GM21367 (cell line): Measurements from ENCODE around the gene CYSRT1.
"Not testable (repeated sequence)": the region's sequence is repeated elsewhere in the genome, so short reads cannot be mapped to it uniquely, and the experiment has no call there.

Experiments used
- ATAC-seq: cut with Tn5 transposase; IDR thresholded peaks from one replicate; pipeline ENCODE4 v1.9.1; 2021; ENCODE audit not compliant: unreplicated experiment

The CYSRT1 gene

DNA sequence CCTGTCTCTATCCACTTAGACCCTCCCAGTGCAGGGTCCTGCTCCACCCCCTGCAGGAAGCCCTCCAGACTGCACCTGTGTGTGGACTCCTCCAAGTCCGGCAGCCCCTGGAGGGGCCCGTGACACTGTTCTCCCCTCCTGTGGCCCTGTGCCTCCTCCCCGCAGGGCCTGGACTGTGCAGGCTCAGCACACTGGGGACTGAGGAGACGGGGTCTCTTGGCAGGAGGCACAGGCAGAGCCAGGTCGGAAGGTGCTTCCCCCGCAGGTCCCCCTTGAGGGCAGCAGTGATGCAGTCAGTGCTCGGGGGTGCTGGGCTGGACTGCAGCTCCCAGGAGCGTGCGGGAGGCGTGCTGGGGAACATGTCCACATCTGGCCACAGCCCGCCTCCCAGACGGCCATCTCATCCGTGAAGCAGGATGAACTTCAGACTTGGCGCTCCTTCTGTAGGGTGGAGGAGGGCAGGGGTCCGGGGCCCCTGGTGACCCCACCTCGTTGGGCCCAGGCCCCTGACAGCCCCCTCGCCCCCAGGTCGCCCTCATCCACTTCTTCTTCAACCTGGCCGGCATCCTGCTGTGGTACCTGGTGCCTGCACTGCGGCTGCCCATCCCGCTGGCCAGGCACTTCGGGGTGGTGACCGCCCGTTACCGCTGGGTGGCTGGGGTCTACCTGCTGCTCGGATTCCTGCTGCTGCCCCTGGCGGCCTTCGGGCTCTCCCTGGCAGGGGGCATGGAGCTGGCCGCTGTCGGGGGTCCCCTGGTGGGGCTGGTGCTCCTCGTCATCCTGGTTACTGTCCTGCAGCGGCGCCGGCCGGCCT lies 10.7 kb downstream of the CYSRT1 start:
- no peak for ATAC-seq

DNA sequence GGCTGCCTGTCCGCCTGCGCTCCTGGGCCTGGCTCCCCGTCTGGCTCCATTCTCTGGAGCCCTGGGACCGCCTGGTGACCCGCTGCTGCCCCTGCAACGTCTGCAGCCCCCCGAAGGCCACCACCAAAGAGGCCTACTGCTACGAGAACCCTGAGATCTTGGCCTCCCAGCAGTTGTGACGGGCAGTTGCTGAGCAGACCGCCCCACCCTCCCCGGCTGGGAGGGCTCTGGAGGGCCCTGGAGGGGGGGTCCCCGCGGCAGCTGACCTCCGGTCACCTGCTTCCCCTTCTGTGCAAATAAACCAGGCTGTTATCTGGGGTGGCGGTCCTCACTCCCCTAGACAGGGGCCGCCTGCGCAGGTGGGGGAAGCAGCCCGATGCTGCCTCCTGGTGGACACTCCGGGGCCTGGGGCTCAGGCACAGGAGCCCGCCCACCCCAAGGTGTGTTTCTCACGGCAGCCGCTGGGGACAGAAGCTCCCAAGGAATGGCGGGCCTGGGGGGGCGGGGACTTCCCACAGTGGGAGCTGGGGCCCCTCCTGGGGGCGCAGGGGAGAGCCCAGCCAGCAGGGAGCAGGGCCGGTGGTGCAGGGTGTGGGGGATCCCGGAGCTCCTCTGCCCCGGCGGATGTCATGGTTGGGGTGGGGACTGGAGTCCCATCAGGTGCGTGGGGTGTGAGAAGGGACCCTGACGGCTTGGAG lies 11.4 kb downstream of the CYSRT1 start:
- ATAC-seq, result no peak

DNA sequence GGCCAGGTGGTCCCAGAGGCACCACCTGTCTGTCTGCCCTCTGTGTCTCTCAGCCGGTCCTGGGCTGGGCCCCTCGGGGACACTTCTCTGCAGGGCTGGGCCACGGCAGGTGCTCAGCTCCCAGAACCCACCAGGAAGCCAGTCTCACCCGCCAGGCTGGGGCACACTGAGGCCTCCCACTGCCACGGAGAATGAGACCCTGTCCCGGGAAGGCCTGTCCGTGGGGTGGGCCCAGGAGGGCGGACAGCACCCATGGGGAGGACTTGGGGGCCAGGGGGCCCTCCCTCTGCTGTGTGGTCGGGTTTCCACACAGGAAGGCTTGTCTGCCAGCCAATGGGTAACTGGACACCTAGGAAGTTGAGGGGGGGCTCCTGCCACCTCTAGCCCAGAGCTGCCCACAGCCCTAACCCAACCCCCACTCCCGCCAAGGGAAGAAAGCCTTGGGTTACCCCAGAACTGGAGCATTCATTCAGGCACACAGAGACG lies 12.0 kb downstream of the CYSRT1 start:
- no peak for ATAC-seq

- no peak for ATAC-seq
Measured at GRCh38 chr9:137237759-137238726, 13.1 kb downstream of the CYSRT1 start.

DNA sequence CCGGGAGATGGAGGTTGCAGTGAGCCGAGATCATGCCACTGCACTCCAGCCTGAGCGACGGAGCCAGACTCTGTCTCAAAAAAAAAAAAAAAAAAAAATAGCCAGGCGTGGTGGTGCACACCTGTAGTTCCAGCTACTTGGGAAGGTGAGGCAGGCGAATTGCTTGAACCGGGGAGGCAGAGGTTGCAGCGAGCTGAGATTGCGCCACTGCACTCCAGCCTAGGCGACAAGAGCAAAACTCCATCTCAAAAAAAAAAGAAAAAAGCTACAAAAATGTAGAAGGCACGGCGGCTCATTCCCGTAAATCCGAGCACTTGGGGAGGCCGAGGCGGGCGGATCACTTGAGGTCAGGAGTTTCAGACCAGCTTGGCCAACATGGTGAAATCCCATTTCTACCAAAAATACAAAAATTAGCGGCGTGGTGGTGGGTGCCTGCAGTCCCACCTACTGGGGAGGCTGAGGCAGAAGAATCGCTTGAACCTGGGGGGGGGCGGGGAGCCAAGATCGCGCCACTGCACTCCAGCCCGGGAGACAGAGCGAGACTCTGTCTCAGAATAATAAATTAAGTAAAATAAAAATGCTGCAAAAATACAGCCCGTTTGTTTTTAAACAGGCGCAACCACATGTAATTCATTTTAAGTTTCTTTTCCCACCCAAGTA lies 14.7 kb downstream of the CYSRT1 start:
- not testable (repeated sequence) for ATAC-seq

- ATAC-seq, result peak; percentile 16
Measured at GRCh38 chr9:137240318-137240840, 15.4 kb downstream of the CYSRT1 start.

GRCh38 chr9:137240841-137241489 lies 16.0 kb downstream of the CYSRT1 start, which contains the start of gene TUBB4B:
Gene TUBB4B (plus strand): TSS chr9:137241287. CDS start chr9:137241361, 74 bp downstream.
- ATAC-seq, result peak; percentile 64

- peak; percentile 1 for ATAC-seq
Measured at GRCh38 chr9:137241490-137242268, 16.7 kb downstream of the CYSRT1 start.

DNA sequence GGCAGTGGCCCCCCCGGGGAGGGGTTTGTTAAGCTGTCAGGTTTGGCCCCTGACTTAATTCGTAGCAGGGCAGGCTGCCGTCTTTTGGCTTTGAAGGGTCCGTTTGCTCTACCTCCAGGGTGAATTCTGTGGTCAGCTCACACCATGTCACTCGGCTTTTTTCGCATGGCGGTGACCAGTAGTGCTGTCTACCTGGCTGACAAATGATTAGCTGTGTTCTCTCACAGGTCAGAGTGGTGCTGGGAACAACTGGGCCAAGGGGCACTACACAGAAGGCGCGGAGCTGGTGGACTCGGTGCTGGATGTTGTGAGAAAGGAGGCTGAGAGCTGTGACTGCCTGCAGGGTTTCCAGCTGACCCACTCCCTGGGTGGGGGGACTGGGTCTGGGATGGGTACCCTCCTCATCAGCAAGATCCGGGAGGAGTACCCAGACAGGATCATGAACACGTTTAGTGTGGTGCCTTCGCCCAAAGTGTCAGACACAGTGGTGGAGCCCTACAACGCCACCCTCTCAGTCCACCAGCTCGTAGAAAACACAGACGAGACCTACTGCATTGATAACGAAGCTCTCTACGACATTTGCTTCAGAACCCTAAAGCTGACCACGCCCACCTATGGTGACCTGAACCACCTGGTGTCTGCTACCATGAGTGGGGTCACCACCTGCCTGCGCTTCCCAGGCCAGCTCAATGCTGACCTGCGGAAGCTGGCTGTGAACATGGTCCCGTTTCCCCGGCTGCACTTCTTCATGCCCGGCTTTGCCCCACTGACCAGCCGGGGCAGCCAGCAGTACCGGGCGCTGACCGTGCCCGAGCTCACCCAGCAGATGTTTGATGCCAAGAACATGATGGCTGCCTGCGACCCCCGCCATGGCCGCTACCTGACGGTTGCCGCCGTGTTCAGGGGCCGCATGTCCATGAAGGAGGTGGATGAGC lies 17.6 kb downstream of the CYSRT1 start:
- ATAC-seq, result no peak

GRCh38 chr9:137243266-137243625 lies 18.3 kb downstream of the CYSRT1 start:
- not testable (repeated sequence) for ATAC-seq

GRCh38 chr9:137243626-137244485 lies 18.9 kb downstream of the CYSRT1 start:
- ATAC-seq, result no peak

GRCh38 chr9:137244486-137245449 lies 19.8 kb downstream of the CYSRT1 start:
- no peak for ATAC-seq

- no peak for ATAC-seq
Measured at GRCh38 chr9:137245450-137246421, 20.8 kb downstream of the CYSRT1 start.

GRCh38 chr9:137247135-137247915 lies 22.4 kb downstream of the CYSRT1 start:
- no peak for ATAC-seq
